A549 (cell line): ENCODE data around the gene ZDHHC15. TPM values are rescaled to one million over a fixed set of nuclear protein-coding genes. Genes with fewer than 3 reads are reported as not detected.
"Not testable (repeated sequence)": the region's sequence is repeated elsewhere in the genome, so short reads cannot be mapped to it uniquely, and the experiment has no call there.

Source experiments
- ATAC-seq, 2 experiments: fragments of 200-7000 bp in 1 of 2; fragments of >200 bp in 1 of 2; cut with Nextera tagmentation in 1 of 2; cut with Tn5 transposase in 1 of 2; 3 replicates each; pipeline versions ENCODE4 v1.8.0 to v1.9.1; 2018 to 2020; ENCODE audit warnings: mild to moderate bottlenecking in 1 of 2, moderate library complexity in 1 of 2
- CTCF ChIA-PET: fragments of 300-600 bp; sonication (Branson Sonifier 250); formaldehyde crosslinking; extraction: SDS; loops from one replicate; lab custom pipeline; 2021; ENCODE audit warnings: antibody characterized with exemption, inconsistent platforms; lab: Yijun Ruan, JAX
- POLR2A ChIA-PET: fragments of 350-600 bp; formaldehyde crosslinking; extraction: SDS; loops from one replicate; lab custom pipeline; 2021; ENCODE audit warnings: antibody characterized with exemption, inconsistent platforms; lab: Yijun Ruan, JAX
- DNase-seq, 2 experiments: peaks; one replicate each; pipeline versions ENCODE4 v3.0.0 to v3.0.0-alpha.2; 2011 to 2016; ENCODE audit warnings: low read depth in 1 of 2, low spot score in 1 of 2
- FAIRE-seq: peaks from 2 replicates; lab custom pipeline; 2011; peaks lifted over from hg19 to GRCh38; lab: Jason Lieb, UNC
- H3K27ac ChIP-seq, 2 experiments: fragments of >200 bp; sonication (Bioruptor Twin); formaldehyde crosslinking; 3 replicates each; pipeline ENCODE4 v1.5.1; 2016 to 2017
- H3K4me1 ChIP-seq: fragments of >200 bp; sonication (Bioruptor Twin); formaldehyde crosslinking; 3 replicates; pipeline ENCODE4 v1.6.1; 2016
- H3K4me2 ChIP-seq: fragments of >200 bp; sonication (Bioruptor Twin); formaldehyde crosslinking; 3 replicates; pipeline ENCODE4 v1.6.1; 2016
- H3K4me3 ChIP-seq: fragments of >200 bp; sonication (Bioruptor Twin); formaldehyde crosslinking; 3 replicates; pipeline ENCODE4 v1.5.1; 2016
- H3K9me3 ChIP-seq: fragments of >200 bp; sonication (Bioruptor Twin); formaldehyde crosslinking; 3 replicates; pipeline ENCODE4 v1.6.1; 2016
- CBX8 ChIP-seq: fragments of 200-600 bp; sonication (generic); IDR thresholded peaks from 2 replicates; pipeline ENCODE4 v1.6.1; 2016
- CEBPB ChIP-seq, 2 experiments: fragments of >200 bp in 1 of 2; sonication (Bioruptor Twin) in 1 of 2; formaldehyde crosslinking in 1 of 2; IDR thresholded peaks; 2 replicates each; pipeline ENCODE4 v1.6.1; 2012 to 2016
- CHD2 ChIP-seq: fragments of 150-350 bp; IDR thresholded peaks from 2 replicates; pipeline ENCODE4 v1.6.1; 2014; ENCODE audit warnings: low read length; ENCODE audit not compliant: partially characterized antibody
- EHF ChIP-seq: fragments of 250-450 bp; sonication (Bioruptor Pico); IDR thresholded peaks from 2 replicates; pipeline ENCODE4 v1.5.0; 2020; ENCODE audit warnings: mild to moderate bottlenecking
- EP300 ChIP-seq, 2 experiments: fragments of >200 bp; sonication (Bioruptor Twin); formaldehyde crosslinking; IDR thresholded peaks; 2 replicates in 1 of 2; 3 replicates in 1 of 2; pipeline ENCODE4 v1.6.1; 2016 to 2017
- ESRRA ChIP-seq: fragments of 150-350 bp; IDR thresholded peaks from 2 replicates; pipeline ENCODE4 v1.6.1; 2014; ENCODE audit warnings: mild to moderate bottlenecking, low read length, borderline replicate concordance
- FOSB ChIP-seq: fragments of 250-450 bp; sonication (Bioruptor Pico); IDR thresholded peaks from 2 replicates; pipeline ENCODE4 v1.5.0; 2020; ENCODE audit warnings: mild to moderate bottlenecking, moderate library complexity
- FOSL2 ChIP-seq, 2 experiments: fragments of 450-650 bp in 1 of 2; fragments of >200 bp in 1 of 2; sonication (Bioruptor Twin) in 1 of 2; formaldehyde crosslinking; IDR thresholded peaks; 2 replicates each; pipeline versions ENCODE4 v1.5.0 to v1.6.1; 2016 to 2020; ENCODE audit warnings: mild to moderate bottlenecking in 1 of 2, moderate library complexity in 1 of 2
- FOXS1 ChIP-seq: fragments of 250-450 bp; sonication (Bioruptor Pico); IDR thresholded peaks from 2 replicates; pipeline ENCODE4 v1.5.0; 2020; ENCODE audit warnings: mild to moderate bottlenecking, moderate library complexity
- GATA3 ChIP-seq: IDR thresholded peaks from 2 replicates; pipeline ENCODE4 v1.6.1; 2012; ENCODE audit warnings: borderline replicate concordance
- JUN ChIP-seq, 2 experiments: fragments of >200 bp; sonication (Bioruptor Twin); formaldehyde crosslinking; IDR thresholded peaks; 2 replicates in 1 of 2; 3 replicates in 1 of 2; pipeline ENCODE4 v1.6.1; 2016 to 2017
- MAFK ChIP-seq: fragments of 450-650 bp; IDR thresholded peaks from 2 replicates; pipeline ENCODE4 v1.6.1; 2014; ENCODE audit not compliant: partially characterized antibody
- NPAS2 ChIP-seq: fragments of 250-450 bp; sonication (Bioruptor Pico); IDR thresholded peaks from 2 replicates; pipeline ENCODE4 v1.8.0; 2022; ENCODE audit warnings: mild to moderate bottlenecking, moderate library complexity, borderline replicate concordance
- NR3C1 ChIP-seq: fragments of >200 bp; sonication (Bioruptor Twin); formaldehyde crosslinking; IDR thresholded peaks from 3 replicates; pipeline ENCODE4 v1.6.1; 2017
- POLR2A ChIP-seq: IDR thresholded peaks from 2 replicates; pipeline ENCODE4 v1.6.1; 2012; ENCODE audit warnings: mild to moderate bottlenecking, low read length
- RAD21 ChIP-seq, 2 experiments: fragments of >200 bp in 1 of 2; sonication (Bioruptor Twin) in 1 of 2; formaldehyde crosslinking in 1 of 2; IDR thresholded peaks in 1 of 2; conservative IDR thresholded peaks in 1 of 2; 2 replicates in 1 of 2; 3 replicates in 1 of 2; pipeline ENCODE4 v1.6.1; 2012 to 2018; ENCODE audit warnings: inconsistent platforms in 1 of 2
- RFX5 ChIP-seq: fragments of 450-650 bp; IDR thresholded peaks from 2 replicates; pipeline ENCODE4 v1.7.1; 2014; ENCODE audit warnings: antibody characterized with exemption, mild to moderate bottlenecking, moderate library complexity
- SREBF2 ChIP-seq: fragments of 450-650 bp; IDR thresholded peaks from 2 replicates; pipeline ENCODE4 v1.6.1; 2014; ENCODE audit warnings: mild to moderate bottlenecking, moderate library complexity
- ZC3H11A ChIP-seq: fragments of 450-650 bp; IDR thresholded peaks from 2 replicates; pipeline ENCODE4 v1.6.1; 2014; ENCODE audit warnings: antibody characterized with exemption, mild to moderate bottlenecking
- ZNF302 ChIP-seq: fragments of 250-450 bp; sonication (Bioruptor Pico); IDR thresholded peaks from 2 replicates; pipeline ENCODE4 v1.9.0; 2021; ENCODE audit warnings: inconsistent platforms, mild to moderate bottlenecking, moderate library complexity
- WGBS: methylation state at CpG from one replicate; pipeline ENCODE4 v1.1.6; 2017; ENCODE audit errors: missing lambda C conversion rate; 5-methylcytosine and 5-hydroxymethylcytosine counted together
- polyA plus RNA-seq, 4 experiments: library from polyadenylated mRNA; depleted of rRNA in 3 of 4; stranded (reverse); fragments of >200 nt; fragmentation: RNase III in 1 of 4; extraction: RNeasy Plus Mini Kit Qiagen cat#74134 plus additional on column Dnase treatment in 1 of 4; gene quantifications; 2 replicates in 3 of 4; 3 replicates in 1 of 4; pipeline ENCODE4 v1.2.3, GENCODE V29; 2011 to 2017
- TF ChIP-seq, protein P1 (sequence below): IDR thresholded peaks from 2 replicates; pipeline ENCODE4 v1.6.1; 2012
- TF ChIP-seq, protein P2 (sequence below): fragments of >200 bp; sonication (Bioruptor Twin); formaldehyde crosslinking; IDR thresholded peaks from 3 replicates; pipeline ENCODE4 v1.6.1; 2016

The ZDHHC15 gene
- polyA plus RNA-seq, 2 of the 4 experiments (the other 2 are of a cell fraction) = not detected

DNA sequence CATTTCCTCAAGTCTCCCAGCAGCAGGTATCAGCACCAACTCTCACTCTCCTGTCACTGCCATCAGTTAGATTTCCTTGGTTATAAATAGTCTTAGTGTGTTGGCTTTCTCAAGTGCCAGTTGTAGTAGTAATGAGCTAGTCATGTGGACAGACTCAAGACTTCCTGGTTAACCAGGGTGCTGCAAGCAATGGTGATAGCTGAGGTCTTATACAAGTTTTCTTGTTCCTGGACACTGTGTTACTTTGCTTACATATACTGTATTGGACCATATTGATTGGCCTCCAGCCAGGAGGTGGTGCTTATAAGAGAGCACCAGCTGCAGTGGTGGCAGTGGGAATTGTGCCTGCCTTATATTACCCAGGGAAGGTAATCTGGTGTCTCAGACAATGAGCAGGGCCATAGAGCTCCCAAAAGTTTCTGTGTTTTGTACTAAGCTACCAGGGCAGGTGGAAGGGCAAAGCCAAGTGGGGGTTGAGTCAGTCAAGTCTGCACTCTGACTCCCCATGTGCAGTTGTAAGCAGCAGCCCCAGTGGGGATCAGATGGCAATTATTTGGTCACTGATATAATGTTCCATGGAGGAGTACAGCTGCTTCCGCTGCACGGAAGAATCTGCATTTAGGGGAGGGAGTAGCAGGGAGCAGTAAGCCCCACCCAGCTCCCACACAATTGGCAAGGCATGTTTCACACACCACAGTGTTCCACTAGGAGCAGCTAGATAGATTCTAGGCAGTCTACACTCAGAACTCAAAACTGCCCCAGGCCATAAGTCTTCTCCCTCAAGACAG, 24.1 kb upstream of the ZDHHC15 start:
- no peaks in the 10 kb centered on the region for H3K9me3 ChIP-seq
- H3K4me3 ChIP-seq = no peak overlapping the region
- TF ChIP-seq, protein P1, sequence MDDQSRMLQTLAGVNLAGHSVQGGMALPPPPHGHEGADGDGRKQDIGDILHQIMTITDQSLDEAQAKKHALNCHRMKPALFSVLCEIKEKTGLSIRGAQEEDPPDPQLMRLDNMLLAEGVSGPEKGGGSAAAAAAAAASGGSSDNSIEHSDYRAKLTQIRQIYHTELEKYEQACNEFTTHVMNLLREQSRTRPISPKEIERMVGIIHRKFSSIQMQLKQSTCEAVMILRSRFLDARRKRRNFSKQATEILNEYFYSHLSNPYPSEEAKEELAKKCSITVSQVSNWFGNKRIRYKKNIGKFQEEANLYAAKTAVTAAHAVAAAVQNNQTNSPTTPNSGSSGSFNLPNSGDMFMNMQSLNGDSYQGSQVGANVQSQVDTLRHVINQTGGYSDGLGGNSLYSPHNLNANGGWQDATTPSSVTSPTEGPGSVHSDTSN = no peak
- TF ChIP-seq RFX5 = no peak
- no peak for TF ChIP-seq FOSL2 (IDR thresholded peaks at IDR 0.05)
- TF ChIP-seq FOSL2 (CRISPR knock-in tag; IDR thresholded peaks at IDR 0.05) = no peak
- TF ChIP-seq CEBPB (IDR thresholded peaks at IDR 0.05) = no peak
- no peak for TF ChIP-seq CBX8
- no peak for TF ChIP-seq GATA3
- TF ChIP-seq ESRRA = no peak
- TF ChIP-seq FOSB = no peak
- no peak for TF ChIP-seq SREBF2
- TF ChIP-seq JUN (IDR thresholded peaks at IDR 0.05) = no peak
- no peak for TF ChIP-seq ZNF302 (CRISPR knock-in tag)
- TF ChIP-seq POLR2A = no peak
- TF ChIP-seq EP300 (IDR thresholded peaks at IDR 0.05) = no peak
- TF ChIP-seq CHD2 = no peak
- no peak for TF ChIP-seq ZC3H11A
- no peak overlapping the region for H3K27ac ChIP-seq
- CTCF ChIA-PET = interaction anchor here (0.6 kb wide), 1 partner anchor 124 kb away, joined by 3 read pairs; no protein-coding TSS in a partner anchor
- POLR2A ChIA-PET = no interaction called here
- DNase-seq (no peak), FAIRE-seq (no peak), ATAC-seq (no peak)
- H3K4me2 ChIP-seq = no peak overlapping the region
- H3K4me1 ChIP-seq = no peaks in the 10 kb centered on the region
- 40% methylated on average over 1 of the region's 2 CpGs for WGBS

DNA sequence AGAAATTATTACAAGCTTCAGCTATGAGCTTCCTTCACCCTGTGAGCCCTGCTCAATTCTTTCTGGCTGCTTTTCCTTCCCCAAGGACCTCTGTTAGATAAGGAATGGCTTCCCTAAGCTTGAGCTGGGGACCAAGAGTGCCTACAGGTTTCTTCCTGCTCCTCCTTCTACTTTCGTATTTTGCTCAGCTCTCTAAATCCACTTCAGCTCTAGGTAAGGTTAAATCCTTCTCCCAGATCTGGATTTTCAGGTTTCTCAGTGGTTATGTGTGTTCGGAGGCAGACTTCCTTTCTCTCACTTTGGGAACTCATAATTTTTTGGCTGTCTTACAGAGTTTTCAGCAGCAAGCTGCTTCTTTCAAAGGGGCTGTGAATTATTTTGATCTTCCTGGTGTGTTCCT, 21.9 kb upstream of the ZDHHC15 start:
- no peak overlapping the region for H3K4me2 ChIP-seq
- H3K27ac ChIP-seq = no peak overlapping the region
- DNase-seq (no peak), FAIRE-seq (no peak), ATAC-seq (no peak)
- POLR2A ChIA-PET = no interaction called here
- H3K9me3 ChIP-seq = no peaks in the 10 kb centered on the region
- TF ChIP-seq RAD21 (conservative IDR thresholded peaks at IDR 0.05 in 1 of 2, IDR thresholded peaks at IDR 0.05 in 1 of 2) = no peak
- TF ChIP-seq FOXS1 (CRISPR knock-in tag) = no peak
- TF ChIP-seq, protein P2, sequence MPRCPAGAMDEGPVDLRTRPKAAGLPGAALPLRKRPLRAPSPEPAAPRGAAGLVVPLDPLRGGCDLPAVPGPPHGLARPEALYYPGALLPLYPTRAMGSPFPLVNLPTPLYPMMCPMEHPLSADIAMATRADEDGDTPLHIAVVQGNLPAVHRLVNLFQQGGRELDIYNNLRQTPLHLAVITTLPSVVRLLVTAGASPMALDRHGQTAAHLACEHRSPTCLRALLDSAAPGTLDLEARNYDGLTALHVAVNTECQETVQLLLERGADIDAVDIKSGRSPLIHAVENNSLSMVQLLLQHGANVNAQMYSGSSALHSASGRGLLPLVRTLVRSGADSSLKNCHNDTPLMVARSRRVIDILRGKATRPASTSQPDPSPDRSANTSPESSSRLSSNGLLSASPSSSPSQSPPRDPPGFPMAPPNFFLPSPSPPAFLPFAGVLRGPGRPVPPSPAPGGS = no peak
- no peak for TF ChIP-seq POLR2A
- TF ChIP-seq NPAS2 (CRISPR knock-in tag) = no peak
- no peak for TF ChIP-seq ZC3H11A
- no peak for TF ChIP-seq EHF (CRISPR knock-in tag)
- no peak for TF ChIP-seq SREBF2
- H3K4me1 ChIP-seq = no peaks in the 10 kb centered on the region
- H3K4me3 ChIP-seq = no peak overlapping the region
- 3% methylated on average over 2 of the region's 2 CpGs for WGBS
- CTCF ChIA-PET = no interaction called here

DNA sequence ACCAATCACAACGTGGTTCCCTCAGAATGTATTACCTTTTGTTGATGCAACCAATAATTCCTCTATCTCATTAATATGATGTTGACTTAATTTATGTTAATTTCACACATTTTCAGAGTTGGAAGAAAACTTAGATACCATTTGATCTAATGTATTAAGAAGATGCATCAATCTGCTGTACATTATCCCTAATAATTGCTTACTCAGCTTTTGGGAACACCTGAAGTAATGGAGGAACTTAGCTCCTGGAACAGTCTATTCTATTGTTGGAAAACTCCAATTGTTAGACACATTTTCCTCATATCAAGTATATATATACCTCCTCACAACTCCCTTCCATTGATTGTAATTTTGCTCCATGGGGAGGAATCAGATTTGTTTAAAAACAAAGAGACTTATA, 38.9 kb downstream of the ZDHHC15 start:
- ChIA-PET CTCF (no interaction called here), POLR2A (no interaction called here)
- Histone ChIP-seq H3K9me3 (no peaks in the 10 kb centered on the region), H3K4me2 (no peak overlapping the region), H3K4me1 (no peaks in the 10 kb centered on the region)
- no peak for DNase-seq
- TF ChIP-seq MAFK = peak; percentile 61
- TF ChIP-seq NR3C1 = no peak
- TF ChIP-seq ESRRA = no peak
- TF ChIP-seq, all 56 proteins: peak for 1
- H3K4me3 ChIP-seq = no peak overlapping the region
- FAIRE-seq = peak; percentile 92
- no peak for ATAC-seq
- 0% methylated on average over 1 of the region's 1 CpG for WGBS
- no peak overlapping the region for H3K27ac ChIP-seq

DNA sequence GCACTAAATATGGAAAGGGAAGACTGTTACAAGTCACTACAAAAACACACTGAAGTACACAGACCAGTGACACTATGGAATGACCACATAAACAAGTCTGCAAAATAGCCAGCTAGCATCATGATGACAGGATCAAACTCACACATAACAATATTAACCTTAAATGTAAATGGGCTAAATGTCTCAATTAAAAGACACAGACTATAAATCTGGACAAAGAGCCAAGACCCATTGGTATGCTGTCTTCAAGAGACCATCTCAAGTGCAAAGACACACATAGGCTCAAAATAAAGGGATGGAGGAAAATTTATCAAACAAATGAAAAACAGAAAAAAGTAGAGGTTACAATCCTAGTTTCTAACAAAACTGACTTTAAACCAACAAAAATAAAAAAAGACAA, 61.1 kb downstream of the ZDHHC15 start:
- H3K9me3 ChIP-seq, FAIRE-seq, H3K27ac ChIP-seq, CTCF ChIA-PET, POLR2A ChIA-PET, ATAC-seq, DNase-seq, H3K4me2 ChIP-seq, H3K4me3 ChIP-seq, H3K4me1 ChIP-seq: not testable (repeated sequence)
